AG09319 (cell line): ENCODE results near the gene TJAP1.

ENCODE experiments used
- DNase-seq: peaks from one replicate; pipeline ENCODE4 v3.0.0-alpha.2; 2010; ENCODE audit warnings: low read depth; ENCODE audit errors: extremely low read depth
- CTCF ChIP-seq: IDR thresholded peaks from 2 replicates; pipeline ENCODE4 v1.5.1; 2011; ENCODE audit warnings: low read depth, mild to moderate bottlenecking, inconsistent platforms, low read length, moderate library complexity

Gene TJAP1

GRCh38 chr6:43434943-43435342, 42.4 kb upstream of the TJAP1 start:
- no peak for DNase-seq
- no peak for TF ChIP-seq CTCF

- no peak for DNase-seq
- TF ChIP-seq CTCF: no peak
Observed at GRCh38 chr6:43435682-43436437, 41.5 kb upstream of the TJAP1 start.

GRCh38 chr6:43436577-43437282, 40.6 kb upstream of the TJAP1 start:
- TF ChIP-seq CTCF: no peak
- peak; percentile 88 for DNase-seq

- TF ChIP-seq CTCF: no peak
- no peak for DNase-seq
Observed at GRCh38 chr6:43437700-43438099, 39.7 kb upstream of the TJAP1 start.

GRCh38 chr6:43442935-43443334, 34.4 kb upstream of the TJAP1 start:
- TF ChIP-seq CTCF: no peak
- DNase-seq: no peak

- DNase-seq: no peak
- no peak for TF ChIP-seq CTCF
Observed at GRCh38 chr6:43444036-43444435, 33.3 kb upstream of the TJAP1 start.

- no peak for TF ChIP-seq CTCF
- DNase-seq: no peak
Observed at GRCh38 chr6:43444582-43444981, 32.8 kb upstream of the TJAP1 start.
